ENCODE results near the gene ARHGAP11A.

The ARHGAP11A gene

GRCh38 chr15:32646291-32646690 is 31.0 kb downstream of the ARHGAP11A start:
- no peak for TF ChIP-seq CTCF (IDR thresholded peaks at IDR 0.05; ENCODE audit: low read depth, low read length)
- H3K4me1 ChIP-seq, result no peaks in the 10 kb centered on the region; the same call in 1 of the 2 replicates
- no peaks in the 10 kb centered on the region for H3K9me3 ChIP-seq
- no peaks in the 10 kb centered on the region for H3K27me3 ChIP-seq
- H3K4me3 ChIP-seq (ENCODE audit: low read depth, low read length), result no peak overlapping the region
- DNase-seq, result peak; percentile 24
- H3K36me3 ChIP-seq, result 0 out of 2 replicates have a peak, but pooled peaks cover 4% of the 10 kb centered on the region

GRCh38 chr15:32649342-32649741 is 34.0 kb downstream of the ARHGAP11A start:
- H3K4me1 ChIP-seq, result no peaks in the 10 kb centered on the region; the same call in 1 of the 2 replicates
- TF ChIP-seq CTCF (IDR thresholded peaks at IDR 0.05; ENCODE audit: low read depth, low read length), result peak; percentile 54
- no peaks in the 10 kb centered on the region for H3K9me3 ChIP-seq
- no peaks in the 10 kb centered on the region for H3K27me3 ChIP-seq
- no peak for DNase-seq
- no peak overlapping the region for H3K4me3 ChIP-seq (ENCODE audit: low read depth, low read length)
- H3K36me3 ChIP-seq, result no peaks in the 10 kb centered on the region

GRCh38 chr15:32651229-32651837 is 36.0 kb downstream of the ARHGAP11A start:
- H3K36me3 ChIP-seq, result no peaks in the 10 kb centered on the region
- DNase-seq, result peak; percentile 70
- TF ChIP-seq CTCF (IDR thresholded peaks at IDR 0.05; ENCODE audit: low read depth, low read length), result peak; percentile 96

GRCh38 chr15:32652178-32652577 is 36.9 kb downstream of the ARHGAP11A start:
- DNase-seq, result no peak
- Histone ChIP-seq H3K9me3 (no peaks in the 10 kb centered on the region), H3K36me3 (no peaks in the 10 kb centered on the region), H3K4me3 (ENCODE audit: low read depth, low read length) (no peak overlapping the region), H3K4me1 (no peaks in the 10 kb centered on the region; the same call in 1 of the 2 replicates), H3K27me3 (no peaks in the 10 kb centered on the region)
- TF ChIP-seq CTCF (IDR thresholded peaks at IDR 0.05; ENCODE audit: low read depth, low read length), result no peak

More at GRCh38 chr15:32651229-32651837, 36.0 kb downstream of the ARHGAP11A start:
- H3K27me3 ChIP-seq, result no peaks in the 10 kb centered on the region
- H3K4me1 ChIP-seq, result no peaks in the 10 kb centered on the region; the same call in 1 of the 2 replicates
- no peaks in the 10 kb centered on the region for H3K9me3 ChIP-seq
- H3K4me3 ChIP-seq (ENCODE audit: low read depth, low read length), result no peak overlapping the region

GRCh38 chr15:32656091-32656490 is 40.8 kb downstream of the ARHGAP11A start:
- Histone ChIP-seq H3K27me3 (no peaks in the 10 kb centered on the region), H3K4me1 (peaks cover 3% of the 10 kb centered on the region; the same call in 1 of the 2 replicates), H3K36me3 (no peaks in the 10 kb centered on the region), H3K9me3 (no peaks in the 10 kb centered on the region), H3K4me3 (ENCODE audit: low read depth, low read length) (no peak overlapping the region)
- no peak for DNase-seq
- no peak for TF ChIP-seq CTCF (IDR thresholded peaks at IDR 0.05; ENCODE audit: low read depth, low read length)

- Histone ChIP-seq H3K4me3 (ENCODE audit: low read depth, low read length) (no peak overlapping the region), H3K4me1 (peaks cover 3% of the 10 kb centered on the region; the same call in 1 of the 2 replicates), H3K9me3 (no peaks in the 10 kb centered on the region), H3K36me3 (no peaks in the 10 kb centered on the region), H3K27me3 (no peaks in the 10 kb centered on the region)
- no peak for TF ChIP-seq CTCF (IDR thresholded peaks at IDR 0.05; ENCODE audit: low read depth, low read length)
- no peak for DNase-seq
Observed at GRCh38 chr15:32656496-32656895, 41.2 kb downstream of the ARHGAP11A start.
